H1 (cell line): ENCODE data around the gene LDB1. TPM values are rescaled to one million over a fixed set of nuclear protein-coding genes. Genes with fewer than 3 reads are reported as not detected.
A peak's percentile ranks its signal among the peaks of the same experiment; 100 is the strongest.

Source experiments
- CHD2 ChIP-seq: IDR thresholded peaks from 2 replicates; pipeline ENCODE4 v1.6.1; 2012; ENCODE audit warnings: low read length, improper control_type of control experiment
- KDM5A ChIP-seq: fragments of 200-600 bp; IDR thresholded peaks from 2 replicates; pipeline ENCODE4 v1.7.1; 2012; ENCODE audit warnings: mild to moderate bottlenecking, low read length, inconsistent platforms, mixed read lengths
- RBBP5 ChIP-seq: IDR thresholded peaks from 2 replicates; pipeline ENCODE4 v1.7.1; 2012; ENCODE audit warnings: low read depth, mild to moderate bottlenecking, inconsistent platforms, low read length, moderate library complexity, borderline replicate concordance
- polyA plus RNA-seq, 7 experiments: library from polyadenylated mRNA; depleted of rRNA in 3 of 7; stranded (reverse) in 5 of 7; unstranded in 2 of 7; fragments of >200 nt in 5 of 7; fragments of 200-250 nt in 2 of 7; gene quantifications; 1 replicate in 5 of 7; 2 replicates in 1 of 7; 4 replicates in 1 of 7; pipeline versions ENCODE4 v1.2.1 to v1.2.3, GENCODE V29; 2011 to 2013; ENCODE audit warnings: missing spikeins in 2 of 7, mixed read lengths in 2 of 7
- total RNA-seq: library from RNA; stranded (reverse); fragmentation: NEBNext Ultra II Directional; extraction: Animal tissue kit (Norgen Biotek cat#: 25700); gene quantifications from 2 replicates; pipeline ENCODE4 v1.2.1, GENCODE V29; 2021
- TF ChIP-seq, protein P1 (sequence below): IDR thresholded peaks from 2 replicates; pipeline ENCODE4 v1.6.1; 2011; ENCODE audit warnings: low read depth, mild to moderate bottlenecking, low read length; ENCODE audit not compliant: insufficient read depth

The LDB1 gene
- total and polyA plus RNA-seq, 2 of the 8 experiments (the other 6 are each of a cell fraction or from before 2014, with no cell fraction given) = 88.4 to 138 TPM

DNA sequence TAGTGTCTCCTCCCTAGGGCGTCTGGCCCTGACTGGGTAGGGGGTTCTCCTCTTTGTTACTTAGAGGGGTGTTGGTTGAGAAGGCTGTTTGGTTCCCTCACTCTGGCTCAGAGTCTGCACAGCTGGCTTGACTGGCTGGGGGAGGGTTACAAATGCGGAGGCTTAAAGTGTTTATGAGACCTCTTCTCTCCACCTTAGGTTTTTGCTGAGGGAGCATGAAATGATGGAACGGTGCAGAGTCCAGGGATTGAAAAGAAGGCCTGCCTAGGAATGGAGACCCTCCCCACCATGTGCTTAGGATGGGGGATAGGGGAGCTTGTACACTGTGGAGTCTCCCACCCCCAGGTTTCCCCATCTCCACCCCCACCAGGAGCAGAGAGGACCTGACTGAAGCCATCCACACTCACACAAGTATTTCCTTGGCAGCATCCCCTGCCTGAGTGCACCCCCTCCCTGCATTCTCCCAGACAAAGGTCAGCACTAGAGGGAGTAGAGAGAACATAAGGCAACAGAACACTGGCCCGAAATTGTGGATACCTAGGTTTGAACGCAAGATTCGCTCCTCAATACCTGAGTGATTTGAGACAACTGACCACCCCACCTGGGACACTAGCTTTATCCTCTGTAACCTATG lies 1.7 kb upstream of the LDB1 start (continued):
- TF ChIP-seq, protein P1, sequence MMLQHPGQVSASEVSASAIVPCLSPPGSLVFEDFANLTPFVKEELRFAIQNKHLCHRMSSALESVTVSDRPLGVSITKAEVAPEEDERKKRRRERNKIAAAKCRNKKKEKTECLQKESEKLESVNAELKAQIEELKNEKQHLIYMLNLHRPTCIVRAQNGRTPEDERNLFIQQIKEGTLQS = no peak
- TF ChIP-seq CHD2 (no peak), KDM5A (no peak), RBBP5 (0 out of 2 replicates have a peak, but pooled peaks have one; percentile 32)
